Ovary (tissue), 9 donors: ENCODE results near the gene RPTOR. TPM values are rescaled to one million over a fixed set of nuclear protein-coding genes. Genes with fewer than 3 reads are reported as not detected.

Experiments used
- DNase-seq, 5 donors: peaks; one replicate each; pipeline ENCODE4 v3.0.0-alpha.2; 2019 to 2020
- H3K27ac ChIP-seq, 2 donors: fragments of 200-600 bp; one replicate each; pipeline versions ENCODE4 v1.5.1 to v1.8.0; 2019 to 2022
- H3K27me3 ChIP-seq: fragments of 200-600 bp; one replicate; pipeline ENCODE4 v1.8.0; 2022
- H3K36me3 ChIP-seq: fragments of 200-600 bp; sonication (generic); one replicate; pipeline ENCODE4 v1.5.1; 2019
- H3K4me1 ChIP-seq: one replicate; pipeline ENCODE4 v1.8.1; 2013; ENCODE audit warnings: mild to moderate bottlenecking, moderate library complexity; ENCODE audit not compliant: insufficient read depth
- H3K4me3 ChIP-seq: fragments of 200-600 bp; sonication (generic); one replicate; pipeline ENCODE4 v1.5.1; 2017
- H3K9me3 ChIP-seq, 2 donors: fragments of 200-600 bp in 1 of 2; sonication (generic) in 1 of 2; one replicate each; pipeline versions ENCODE4 v1.5.1 to v1.8.1; 2013 to 2019; ENCODE audit warnings: mild to moderate bottlenecking in 1 of 2, moderate library complexity in 1 of 2
- CTCF ChIP-seq, 3 donors: fragments of 450-650 bp in 2 of 3; fragments of 200-600 bp in 1 of 3; IDR thresholded peaks; one replicate each; pipeline versions ENCODE4 v1.5.1 to v1.8.0; 2016 to 2022; ENCODE audit warnings: antibody characterized with exemption in 3 of 3, mild to moderate bottlenecking in 1 of 3
- EP300 ChIP-seq: sonication (generic); formaldehyde crosslinking; IDR thresholded peaks from one replicate; pipeline ENCODE4 v1.6.1; 2017; ENCODE audit warnings: antibody characterized with exemption
- POLR2A ChIP-seq: fragments of 450-650 bp; IDR thresholded peaks from one replicate; pipeline ENCODE4 v1.6.1; 2017; ENCODE audit warnings: antibody characterized with exemption, mild to moderate bottlenecking, moderate library complexity
- WGBS, 3 donors: extraction: QIAGEN DNeasy Blood & Tissue Kit in 1 of 3; methylation state at CpG; one replicate each; pipeline versions ENCODE4 v1.1.5 to v1.1.7; 2013 to 2017; 5-methylcytosine and 5-hydroxymethylcytosine counted together
- intact Hi-C, 4 donors: fragments of 100-400 bp; cut with DNase I; formaldehyde crosslinking; loops; one replicate each; pipeline versions ENCODE4 v1.11.0 to v1.15.1; 2022 to 2023
- polyA plus RNA-seq, 2 donors: library from polyadenylated mRNA; stranded (reverse); fragments of 200-250 nt in 1 of 2; fragments of 350-450 nt in 1 of 2; fragmentation: Illumina TruSeq in 1 of 2; extraction: RNeasy Lipid Tissue Mini Kit (QIAGEN cat#74804) in 1 of 2; gene quantifications; one replicate each; pipeline ENCODE4 v1.2.3, GENCODE V29; 2013 to 2014
- total RNA-seq, 7 donors: library from RNA; depleted of rRNA in 2 of 7; stranded (reverse); fragments of >200 nt in 2 of 7; fragmentation: NEBNext Ultra II Directional in 3 of 7; extraction: Animal tissue kit (Norgen Biotek cat#: 25700) in 3 of 7; gene quantifications; one replicate each; pipeline versions ENCODE4 v1.1.0 to v1.2.4, GENCODE V29; 2016 to 2023
- donor health status: DM: no; HTN: no; CAD: no; lungs with moderate emphysema.
- donor health status: DM: no; HTN: no; CAD: no.
- donor health status: Bipolar disorder and iron deficiency.
- donor health status: DM: yes; HTN: yes; CAD: no.
- donor health status: DM: no; HTN: no; CAD: no.
- donor health status: DM: yes; HTN: yes; CAD: no.

Gene RPTOR
- total and polyA plus RNA-seq, 9 donors: 11.1 to 41.9 (median 27.9) TPM

GRCh38 chr17:80946449-80946848 lies 401.8 kb downstream of the RPTOR start:
- intact Hi-C loops: no loop called here
- no peaks in the 10 kb centered on the region for H3K36me3 ChIP-seq
- TF ChIP-seq POLR2A: no peak
- TF ChIP-seq CTCF (IDR thresholded peaks at IDR 0.05): no peak
- no peak for TF ChIP-seq EP300
- no peak overlapping the region for H3K4me3 ChIP-seq
- no peaks in the 10 kb centered on the region for H3K9me3 ChIP-seq
- no peak overlapping the region for H3K27ac ChIP-seq
- H3K4me1 ChIP-seq: peaks cover 13% of the 10 kb centered on the region
- 96 to 97% (median 97%) methylated on average over 8 of the region's 8 CpGs for WGBS, 3 donors
- H3K27me3 ChIP-seq: no peaks in the 10 kb centered on the region
- DNase-seq: no peak

GRCh38 chr17:80947200-80947940 lies 402.7 kb downstream of the RPTOR start:
- Histone ChIP-seq H3K4me3 (no peak overlapping the region), H3K4me1 (peaks cover 6% of the 10 kb centered on the region), H3K27me3 (no peaks in the 10 kb centered on the region), H3K36me3 (no peaks in the 10 kb centered on the region), H3K27ac (no peak overlapping the region), H3K9me3 (no peaks in the 10 kb centered on the region)
- no peak for TF ChIP-seq POLR2A
- no peak for TF ChIP-seq EP300
- TF ChIP-seq CTCF (IDR thresholded peaks at IDR 0.05): no peak
- DNase-seq: peak in 1 of 5 donors; percentile 33
- intact Hi-C loops: no loop called here
- WGBS, 3 donors: 92 to 95% (median 93%) methylated on average over 21 of the region's 21 CpGs

- Histone ChIP-seq H3K4me3 (no peak overlapping the region), H3K4me1 (no peaks in the 10 kb centered on the region), H3K27ac (no peak overlapping the region), H3K36me3 (no peaks in the 10 kb centered on the region), H3K27me3 (no peaks in the 10 kb centered on the region), H3K9me3 (no peaks in the 10 kb centered on the region)
- TF ChIP-seq CTCF (IDR thresholded peaks at IDR 0.05) (no peak), EP300 (no peak), POLR2A (no peak)
- DNase-seq: peak in 1 of 5 donors; percentile 33
- 80 to 90% (median 86%) methylated on average over 48 of the region's 48 CpGs for WGBS, 3 donors
- intact Hi-C loops: no loop called here
These were observed 403.7 kb downstream of the RPTOR start for GRCh38 chr17:80948019-80948975.

GRCh38 chr17:80948976-80949450 lies 404.4 kb downstream of the RPTOR start:
- Histone ChIP-seq H3K36me3 (no peaks in the 10 kb centered on the region), H3K9me3 (no peaks in the 10 kb centered on the region), H3K4me3 (no peak overlapping the region), H3K4me1 (no peaks in the 10 kb centered on the region), H3K27me3 (no peaks in the 10 kb centered on the region), H3K27ac (no peak overlapping the region)
- WGBS, 3 donors: 66 to 87% (median 85%) methylated on average over 15 to 16 of the region's 16 CpGs
- peak in 1 of 5 donors; percentile 31 for DNase-seq
- TF ChIP-seq POLR2A (no peak), CTCF (IDR thresholded peaks at IDR 0.05) (no peak), EP300 (no peak)
- intact Hi-C loops: no loop called here
